Endothelial cell of umbilical vein (primary cell): ENCODE measurements around the gene PLA2G4E. TPM values are rescaled to one million over a fixed set of nuclear protein-coding genes. Genes with fewer than 3 reads are reported as not detected.

Experiments
- BruUV-seq: library from RNA; stranded (reverse); fragments of 400-500 nt; replicated peaks from 2 replicates; lab custom pipeline; 2021; lab: Mats Ljungman, UMichigan
- CTCF ChIA-PET: fragments of 300-600, 350-600 bp; sonication (Branson Sonifier 250); formaldehyde crosslinking; loops from one replicate; lab custom pipeline; 2021; ENCODE audit warnings: antibody characterized with exemption, inconsistent platforms; lab: Charles Lee
- POLR2A ChIA-PET: fragments of 300-600, 350-600 bp; sonication (Branson Sonifier 250); formaldehyde crosslinking; loops from one replicate; lab custom pipeline; 2021; ENCODE audit warnings: antibody characterized with exemption, inconsistent platforms; lab: Charles Lee
- DNase-seq: peaks from one replicate; pipeline ENCODE4 v3.0.0-alpha.2; 2011; ENCODE audit warnings: low read depth, low spot score
- FAIRE-seq: peaks from 2 replicates; lab custom pipeline; 2011; peaks lifted over from hg19 to GRCh38; lab: Jason Lieb, UNC
- H2AFZ ChIP-seq: 2 replicates; pipeline ENCODE4 v1.6.0; 2012; ENCODE audit warnings: low read depth, low read length, control low read depth, inconsistent platforms
- H3K27ac ChIP-seq: 2 replicates; pipeline ENCODE4 v1.5.1; 2011; ENCODE audit warnings: low read depth, mild to moderate bottlenecking, control low read depth, low read length, moderate library complexity; ENCODE audit not compliant: insufficient read depth
- H3K27me3 ChIP-seq, 2 experiments: 2 replicates each; pipeline versions ENCODE4 v1.6.0 to v1.6.1; 2011; ENCODE audit warnings: low read length in 2 of 2, mixed read lengths in 1 of 2; ENCODE audit not compliant: control insufficient read depth in 2 of 2, insufficient read depth in 2 of 2
- H3K36me3 ChIP-seq, 2 experiments: 2 replicates in 1 of 2; 3 replicates in 1 of 2; pipeline ENCODE4 v1.5.1; 2011; ENCODE audit warnings: low read length in 2 of 2, mild to moderate bottlenecking in 1 of 2, moderate library complexity in 1 of 2; ENCODE audit not compliant: control insufficient read depth in 2 of 2, insufficient read depth in 2 of 2; ENCODE audit errors: extremely low read depth in 1 of 2
- H3K4me1 ChIP-seq: 3 replicates; pipeline ENCODE4 v1.5.1; 2011; ENCODE audit warnings: mild to moderate bottlenecking, low read length; ENCODE audit not compliant: control insufficient read depth, insufficient read depth; ENCODE audit errors: extremely low read depth
- H3K4me2 ChIP-seq: 2 replicates; pipeline ENCODE4 v1.6.1; 2011; ENCODE audit warnings: low read length, control low read depth, mixed read lengths; ENCODE audit not compliant: insufficient read depth
- H3K4me3 ChIP-seq, 3 experiments: fragments of 200-600 bp in 1 of 3; sonication (generic), shearing (Covaris generic) in 1 of 3; replicated peaks in 1 of 3; 2 replicates each; pipeline ENCODE4 v1.5.1; 2011 to 2016; ENCODE audit warnings: control low read depth in 3 of 3, low read length in 3 of 3, mild to moderate bottlenecking in 2 of 3, inconsistent platforms in 1 of 3, low read depth in 1 of 3, moderate library complexity in 1 of 3; ENCODE audit not compliant: insufficient read depth in 1 of 3
- H3K79me2 ChIP-seq: 2 replicates; pipeline ENCODE4 v1.6.0; 2012; ENCODE audit warnings: low read length, inconsistent platforms; ENCODE audit not compliant: control insufficient read depth, insufficient read depth
- H3K9ac ChIP-seq: replicated peaks from 2 replicates; pipeline ENCODE3; 2011; ENCODE audit warnings: low read length, control low read depth; ENCODE audit not compliant: insufficient read depth; ENCODE audit errors: extremely low read depth
- H3K9me1 ChIP-seq: replicated peaks from 3 replicates; pipeline ENCODE4 v1.6.0; 2011; ENCODE audit warnings: mild to moderate bottlenecking, low read length; ENCODE audit not compliant: control insufficient read depth, insufficient read depth; ENCODE audit errors: extremely low read depth
- H3K9me3 ChIP-seq: replicated peaks from 2 replicates; pipeline ENCODE4 v1.5.1; 2012; ENCODE audit warnings: low read length, inconsistent platforms; ENCODE audit not compliant: control insufficient read depth, insufficient read depth
- H4K20me1 ChIP-seq: replicated peaks from 2 replicates; pipeline ENCODE3; 2011; ENCODE audit warnings: mild to moderate bottlenecking, low read length; ENCODE audit not compliant: control insufficient read depth, insufficient read depth; ENCODE audit errors: extremely low read depth
- CTCF ChIP-seq, 2 donors: IDR thresholded peaks; 1 replicate in 1 of 2; 2 replicates in 1 of 2; pipeline ENCODE4 v1.5.1; 2011; ENCODE audit warnings: low read length in 2 of 2, mild to moderate bottlenecking in 2 of 2, moderate library complexity in 2 of 2, control low read depth in 1 of 2, inconsistent platforms in 1 of 2, low read depth in 1 of 2; ENCODE audit not compliant: insufficient read depth in 1 of 2; ENCODE audit errors: extremely low read depth in 1 of 2
- EZH2 ChIP-seq: IDR thresholded peaks from 2 replicates; pipeline ENCODE4 v1.6.1; 2012; ENCODE audit warnings: borderline replicate concordance, low read depth, mild to moderate bottlenecking, moderate library complexity, low read length, inconsistent platforms; ENCODE audit not compliant: severe bottlenecking
- FOS ChIP-seq: IDR thresholded peaks from 2 replicates; pipeline ENCODE4 v1.6.1; 2011; ENCODE audit warnings: mild to moderate bottlenecking, low read length, moderate library complexity, borderline replicate concordance; ENCODE audit not compliant: insufficient read depth
- GATA2 ChIP-seq: IDR thresholded peaks from 2 replicates; pipeline ENCODE4 v1.7.0; 2011; ENCODE audit warnings: low read depth, mild to moderate bottlenecking, moderate library complexity, mixed read lengths, low read length; ENCODE audit not compliant: insufficient read length, insufficient read depth
- JUN ChIP-seq: IDR thresholded peaks from 2 replicates; pipeline ENCODE4 v1.6.1; 2011; ENCODE audit warnings: borderline replicate concordance, low read depth; ENCODE audit not compliant: insufficient read length, insufficient read depth
- MAX ChIP-seq: IDR thresholded peaks from 2 replicates; pipeline ENCODE4 v1.6.1; 2011; ENCODE audit not compliant: insufficient read depth, insufficient read length
- MYC ChIP-seq: IDR thresholded peaks from one replicate; pipeline ENCODE4 v1.6.1; 2011; ENCODE audit warnings: mild to moderate bottlenecking, low read depth, low read length
- POLR2A ChIP-seq: IDR thresholded peaks from 2 replicates; pipeline ENCODE4 v1.6.1; 2012; ENCODE audit warnings: low read depth, mild to moderate bottlenecking, control low read depth, low read length
- POLR2AphosphoS5 ChIP-seq: IDR thresholded peaks from 2 replicates; pipeline ENCODE4 v1.6.1; 2012; ENCODE audit warnings: low read depth, mild to moderate bottlenecking, control low read depth, low read length, moderate library complexity; ENCODE audit not compliant: insufficient read depth
- dilution Hi-C: fragments of 300-500 bp; cut with MboI; formaldehyde crosslinking; loops from one replicate; pipeline ENCODE4 v1.15.0; 2019; ENCODE audit warnings: low sequenced_read_pairs; ENCODE audit not compliant: extremely low pct_ligation_motif_present
- intact Hi-C: fragments of 100-400 bp; cut with micrococcal nuclease; formaldehyde crosslinking; loops from one replicate; pipeline ENCODE4 v1.10.0; 2022
- polyA plus RNA-seq, 4 experiments: library from polyadenylated mRNA; depleted of rRNA in 3 of 4; stranded (reverse) in 3 of 4; unstranded in 1 of 4; fragments of >200 nt; gene quantifications; 2 replicates each; pipeline versions ENCODE4 v1.2.1 to v1.2.3, GENCODE V29; 2011 to 2012; ENCODE audit warnings: missing spikeins in 1 of 4
- total RNA-seq: library from RNA; stranded (reverse); gene quantifications from 2 replicates; pipeline ENCODE4 v1.2.3, GENCODE V29; 2021

Gene PLA2G4E
- total and polyA plus RNA-seq, 2 donors (not counting 3 experiments of a cell fraction or from before 2014, with no cell fraction given): not detected

- Histone ChIP-seq H3K27ac (no peak overlapping the region), H3K9me3 (no peaks in the 10 kb centered on the region), H4K20me1 (no peaks in the 10 kb centered on the region), H3K27me3 (peaks cover 13 to 18% of the 10 kb centered on the region in 2 experiments), H3K4me3 (no peak overlapping the region), H3K9ac (no peak overlapping the region), H2AFZ (no peak overlapping the region), H3K4me2 (no peak overlapping the region), H3K9me1 (no peaks in the 10 kb centered on the region), H3K36me3 (no peaks in the 10 kb centered on the region), H3K4me1 (no peaks in the 10 kb centered on the region), H3K79me2 (no peaks in the 10 kb centered on the region)
- TF ChIP-seq MAX: no peak
- no peak for FAIRE-seq
- ChIA-PET CTCF (no interaction called here), POLR2A (no interaction called here)
- intact Hi-C loops (no loop called here), dilution Hi-C loops (no loop called here)
- BruUV-seq: no TSS peak
- DNase-seq: no peak
Measured at GRCh38 chr15:42007386-42007785, 13.5 kb downstream of the PLA2G4E start.

GRCh38 chr15:42002333-42002732 is 18.5 kb downstream of the PLA2G4E start:
- no TSS peak for BruUV-seq
- no peaks in the 10 kb centered on the region for H3K9me3 ChIP-seq
- no peak for FAIRE-seq
- no peak overlapping the region for H3K4me2 ChIP-seq
- intact Hi-C loops (no loop called here), dilution Hi-C loops (no loop called here)
- H3K79me2 ChIP-seq: no peaks in the 10 kb centered on the region
- TF ChIP-seq MAX: no peak
- TF ChIP-seq FOS: no peak
- no peak for TF ChIP-seq POLR2AphosphoS5
- no peak for TF ChIP-seq POLR2A
- TF ChIP-seq JUN: no peak
- no peak for TF ChIP-seq MYC
- TF ChIP-seq CTCF (IDR thresholded peaks at IDR 0.05; ENCODE audit: extremely low read depth in 1 of 2, insufficient read depth in 1 of 2, low read depth in 1 of 2, low read length in 2 of 2): no peak
- no peak for TF ChIP-seq EZH2
- no peak for TF ChIP-seq GATA2
- ChIA-PET CTCF (interaction anchor here (0.9 to 1.3 kb wide), 3 partner anchors 13 to 136 kb away, joined by 3 to 5 read pairs (median 3); no protein-coding TSS in a partner anchor), POLR2A (no interaction called here)
- H3K4me3 ChIP-seq: no peak overlapping the region
- H3K4me1 ChIP-seq: no peaks in the 10 kb centered on the region
- H3K9me1 ChIP-seq: no peaks in the 10 kb centered on the region
- DNase-seq: no peak
- no peak overlapping the region for H3K27ac ChIP-seq
- no peak overlapping the region for H3K9ac ChIP-seq
- H4K20me1 ChIP-seq: no peaks in the 10 kb centered on the region
- H3K36me3 ChIP-seq: no peaks in the 10 kb centered on the region
- H2AFZ ChIP-seq: no peak overlapping the region
- H3K27me3 ChIP-seq: peaks cover 9 to 13% of the 10 kb centered on the region in 2 experiments
